ENCODE results near the gene EIF2AK3.
"Not testable (repeated sequence)": the region's sequence is repeated elsewhere in the genome, so short reads cannot be mapped to it uniquely, and the experiment has no call there.

EIF2AK3 gene

GRCh38 chr2:88627055-88627855 is at the start of gene EIF2AK3:
Gene EIF2AK3 (minus strand): TSS chr2:88627464. CDS start chr2:88627274, 190 bp downstream.
- peak; percentile 98 for DNase-seq

- DNase-seq, result no peak
Observed at GRCh38 chr2:88673363-88673762, 46.1 kb upstream of the EIF2AK3 start.

- DNase-seq, result no peak
Observed at GRCh38 chr2:88671786-88672427, 44.6 kb upstream of the EIF2AK3 start.

GRCh38 chr2:88669482-88670214 is 42.4 kb upstream of the EIF2AK3 start:
- no peak for DNase-seq

GRCh38 chr2:88668862-88669261 is 41.6 kb upstream of the EIF2AK3 start:
- no peak for DNase-seq

GRCh38 chr2:88667219-88667618 is 40.0 kb upstream of the EIF2AK3 start:
- DNase-seq, result no peak

GRCh38 chr2:88666576-88666975 is 39.3 kb upstream of the EIF2AK3 start:
- DNase-seq, result no peak

- DNase-seq, result no peak
Observed at GRCh38 chr2:88660622-88661021, 33.4 kb upstream of the EIF2AK3 start.

- DNase-seq, result no peak
Observed at GRCh38 chr2:88659538-88659915, 32.3 kb upstream of the EIF2AK3 start.

GRCh38 chr2:88658881-88659537 is 31.7 kb upstream of the EIF2AK3 start:
- no peak for DNase-seq

GRCh38 chr2:88658326-88658725 is 31.1 kb upstream of the EIF2AK3 start:
- no peak for DNase-seq

- no peak for DNase-seq
Observed at GRCh38 chr2:88657131-88657530, 29.9 kb upstream of the EIF2AK3 start.

GRCh38 chr2:88656690-88657089 is 29.4 kb upstream of the EIF2AK3 start:
- DNase-seq, result no peak

GRCh38 chr2:88654714-88655113 is 27.4 kb upstream of the EIF2AK3 start:
- DNase-seq, result no peak

GRCh38 chr2:88651646-88652045 is 24.4 kb upstream of the EIF2AK3 start:
- DNase-seq, result no peak

GRCh38 chr2:88645291-88645882 is 18.1 kb upstream of the EIF2AK3 start:
- not testable (repeated sequence) for DNase-seq

- no peak for DNase-seq
Observed at GRCh38 chr2:88642278-88642677, 15.0 kb upstream of the EIF2AK3 start.

- DNase-seq, result no peak
Observed at GRCh38 chr2:88641330-88641729, 14.1 kb upstream of the EIF2AK3 start.

GRCh38 chr2:88639865-88640264 is 12.6 kb upstream of the EIF2AK3 start:
- no peak for DNase-seq

GRCh38 chr2:88638743-88639142 is 11.5 kb upstream of the EIF2AK3 start:
- DNase-seq, result no peak

- DNase-seq, result no peak
Observed at GRCh38 chr2:88638123-88638650, 10.9 kb upstream of the EIF2AK3 start.

- DNase-seq, result no peak
Observed at GRCh38 chr2:88637464-88637863, 10.2 kb upstream of the EIF2AK3 start.

GRCh38 chr2:88636026-88636425 is 8.8 kb upstream of the EIF2AK3 start:
- DNase-seq, result no peak
